Esophagus muscularis mucosa (tissue), 4 donors: ENCODE measurements around the gene REPS1.

Source experiments
- EP300 ChIP-seq: sonication (generic); formaldehyde crosslinking; IDR thresholded peaks from one replicate; pipeline ENCODE4 v1.6.1; 2017; ENCODE audit warnings: antibody characterized with exemption
- POLR2A ChIP-seq: fragments of 450-650 bp; IDR thresholded peaks from one replicate; pipeline ENCODE4 v1.6.1; 2017; ENCODE audit warnings: antibody characterized with exemption, moderate library complexity, mild to moderate bottlenecking, low read depth
- TF ChIP-seq, protein P1 (sequence below), 3 experiments: fragments of 200-600 bp in 2 of 3; fragments of 450-650 bp in 1 of 3; sonication (generic) in 2 of 3; IDR thresholded peaks; one replicate each; pipeline ENCODE4 v1.5.1; 2017 to 2019; ENCODE audit warnings: antibody characterized with exemption in 3 of 3, mild to moderate bottlenecking in 2 of 3, moderate library complexity in 1 of 3

DNA sequence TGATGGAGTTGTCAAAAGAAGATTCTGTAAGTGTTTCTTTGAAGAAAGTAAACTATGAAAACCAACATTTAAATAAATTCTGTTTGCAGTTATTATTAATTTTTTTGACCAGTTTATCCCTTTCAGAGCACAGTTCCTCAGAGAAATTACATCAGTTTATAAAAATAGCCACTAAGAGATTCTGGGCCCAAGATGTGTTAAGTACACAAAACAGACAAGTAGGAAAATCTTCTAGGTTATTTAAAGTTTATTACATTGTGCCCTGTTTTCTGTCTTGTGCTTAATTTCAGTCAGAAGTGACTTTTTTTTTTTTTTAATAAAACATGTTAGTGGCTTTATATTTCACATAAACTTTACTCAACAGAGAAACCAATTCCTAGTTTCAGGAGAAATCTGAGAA lies 119.9 kb downstream of the REPS1 start:
- TF ChIP-seq, protein P1, sequence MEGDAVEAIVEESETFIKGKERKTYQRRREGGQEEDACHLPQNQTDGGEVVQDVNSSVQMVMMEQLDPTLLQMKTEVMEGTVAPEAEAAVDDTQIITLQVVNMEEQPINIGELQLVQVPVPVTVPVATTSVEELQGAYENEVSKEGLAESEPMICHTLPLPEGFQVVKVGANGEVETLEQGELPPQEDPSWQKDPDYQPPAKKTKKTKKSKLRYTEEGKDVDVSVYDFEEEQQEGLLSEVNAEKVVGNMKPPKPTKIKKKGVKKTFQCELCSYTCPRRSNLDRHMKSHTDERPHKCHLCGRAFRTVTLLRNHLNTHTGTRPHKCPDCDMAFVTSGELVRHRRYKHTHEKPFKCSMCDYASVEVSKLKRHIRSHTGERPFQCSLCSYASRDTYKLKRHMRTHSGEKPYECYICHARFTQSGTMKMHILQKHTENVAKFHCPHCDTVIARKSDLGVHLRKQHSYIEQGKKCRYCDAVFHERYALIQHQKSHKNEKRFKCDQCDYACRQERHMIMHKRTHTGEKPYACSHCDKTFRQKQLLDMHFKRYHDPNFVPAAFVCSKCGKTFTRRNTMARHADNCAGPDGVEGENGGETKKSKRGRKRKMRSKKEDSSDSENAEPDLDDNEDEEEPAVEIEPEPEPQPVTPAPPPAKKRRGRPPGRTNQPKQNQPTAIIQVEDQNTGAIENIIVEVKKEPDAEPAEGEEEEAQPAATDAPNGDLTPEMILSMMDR (IDR thresholded peaks at IDR 0.05), result no peak
- TF ChIP-seq POLR2A, result no peak
- TF ChIP-seq EP300, result no peak
